Esophagus squamous epithelium (tissue), 4 donors: Measurements from ENCODE around the gene ESRRB.

Source experiments
- CTCF ChIP-seq, 6 experiments: fragments of 450-650 bp in 4 of 6; fragments of 200-600 bp in 2 of 6; sonication (generic) in 2 of 6; IDR thresholded peaks; one replicate each; pipeline ENCODE4 v1.5.1; 2016 to 2019; ENCODE audit warnings: antibody characterized with exemption in 6 of 6, mild to moderate bottlenecking in 4 of 6, moderate library complexity in 4 of 6
- POLR2A ChIP-seq, 4 donors: fragments of 450-650 bp; IDR thresholded peaks; one replicate each; pipeline ENCODE4 v1.6.1; 2017; ENCODE audit warnings: antibody characterized with exemption in 4 of 4, mild to moderate bottlenecking in 4 of 4, moderate library complexity in 3 of 4

- TF ChIP-seq POLR2A (IDR thresholded peaks at IDR 0.05), result no peak
- no peak for TF ChIP-seq CTCF (IDR thresholded peaks at IDR 0.05)
Observed at GRCh38 chr14:76461886-76462285, 85.9 kb downstream of the ESRRB start.
